Mucosa of gallbladder (tissue), 1 donor: ENCODE results near the gene PRKG1. TPM values are rescaled to one million over a fixed set of nuclear protein-coding genes. Genes with fewer than 3 reads are reported as not detected.
"Not testable (repeated sequence)": the region's sequence is repeated elsewhere in the genome, so short reads cannot be mapped to it uniquely, and the experiment has no call there.

Experiments
- DNase-seq: peaks from one replicate; pipeline ENCODE4 v3.0.0-alpha.2; 2020; ENCODE audit warnings: low spot score
- total RNA-seq: library from RNA; stranded (reverse); gene quantifications from one replicate; pipeline ENCODE4 v1.2.1, GENCODE V29; 2021
- donor health status: DM: no; HTN: no; CAD: no.

Gene PRKG1
- total RNA-seq, 1 donor from 2014 or later = 28.3 TPM

DNA sequence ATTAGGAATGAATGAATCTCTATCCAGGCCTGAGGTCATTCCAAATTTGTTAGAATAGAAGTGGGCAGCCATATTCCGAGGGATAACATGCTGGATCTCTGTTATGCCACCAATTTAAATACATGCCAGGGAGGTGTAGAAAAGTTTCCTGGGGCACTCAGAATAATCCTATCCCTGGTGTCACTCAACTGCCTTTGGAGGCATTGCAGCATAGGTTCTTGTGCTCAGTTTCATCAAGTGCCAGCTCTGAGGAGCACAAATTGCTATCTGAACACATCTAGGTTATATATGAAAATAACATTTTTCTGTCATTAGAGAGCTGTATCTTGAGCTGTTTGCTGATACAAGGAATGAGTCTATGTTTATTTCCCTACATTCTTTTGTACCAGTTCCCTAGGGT is 427.8 kb downstream of the PRKG1 start:
- DNase-seq = no peak

- no peak for DNase-seq
These were observed 429.1 kb downstream of the PRKG1 start for GRCh38 chr10:51503378-51503777.

DNA sequence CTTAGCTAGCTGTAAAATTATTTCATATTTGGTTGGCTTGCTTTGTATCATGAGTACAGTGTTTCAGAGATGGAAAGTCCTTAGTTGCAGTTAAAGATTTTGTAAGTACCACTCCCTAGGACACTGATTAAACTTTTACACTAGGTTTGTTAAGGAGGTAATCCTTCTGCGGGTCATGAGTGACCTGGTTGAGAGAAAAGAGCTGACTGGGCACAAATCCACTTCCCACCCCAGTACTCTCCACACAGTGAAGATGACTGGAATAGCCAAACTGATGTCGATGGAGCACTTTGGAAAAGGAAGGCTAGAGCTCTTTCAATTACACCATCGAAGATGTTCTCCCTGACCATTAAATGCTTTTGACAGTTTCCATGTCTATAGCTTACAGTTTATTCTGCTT is 433.2 kb downstream of the PRKG1 start:
- no peak for DNase-seq

GRCh38 chr10:51508156-51508555 is 433.9 kb downstream of the PRKG1 start:
- no peak for DNase-seq

DNA sequence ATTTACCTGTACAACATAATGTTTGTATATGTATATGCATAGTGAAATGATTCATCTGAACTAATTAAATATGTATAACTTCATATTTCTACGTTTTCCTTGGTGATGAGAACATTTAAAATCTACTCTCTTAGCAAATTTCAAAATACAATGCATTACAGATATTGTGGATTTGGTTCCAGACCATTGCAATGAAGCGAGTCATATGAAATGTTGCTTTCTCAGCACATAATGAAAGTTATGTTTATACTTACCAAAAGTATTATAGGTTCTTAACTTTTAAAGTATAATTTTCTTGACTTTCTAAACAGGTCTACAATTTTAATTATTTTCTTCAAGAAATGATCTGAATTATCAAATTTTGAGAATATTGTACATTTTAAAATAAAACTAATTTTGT is 435.9 kb downstream of the PRKG1 start:
- no peak for DNase-seq

DNA sequence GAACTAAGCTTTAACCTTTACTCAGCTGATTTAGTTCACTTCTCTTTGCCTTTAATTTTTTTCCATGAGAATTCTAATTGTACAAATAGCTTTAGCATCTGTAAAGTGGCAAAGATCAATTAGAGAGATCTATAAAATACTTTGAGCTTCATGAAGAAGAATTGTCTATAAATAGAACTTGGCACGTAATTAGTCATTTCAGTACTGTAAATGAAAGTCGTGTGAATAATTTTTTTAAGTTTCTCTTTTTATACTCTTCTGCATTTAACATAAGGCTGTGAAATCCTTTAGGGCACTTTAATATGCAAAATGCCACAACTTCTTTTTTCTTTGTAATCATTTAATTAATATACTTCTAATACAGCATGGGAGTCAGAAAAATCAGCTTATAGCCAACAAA is 447.3 kb downstream of the PRKG1 start:
- DNase-seq = no peak

DNA sequence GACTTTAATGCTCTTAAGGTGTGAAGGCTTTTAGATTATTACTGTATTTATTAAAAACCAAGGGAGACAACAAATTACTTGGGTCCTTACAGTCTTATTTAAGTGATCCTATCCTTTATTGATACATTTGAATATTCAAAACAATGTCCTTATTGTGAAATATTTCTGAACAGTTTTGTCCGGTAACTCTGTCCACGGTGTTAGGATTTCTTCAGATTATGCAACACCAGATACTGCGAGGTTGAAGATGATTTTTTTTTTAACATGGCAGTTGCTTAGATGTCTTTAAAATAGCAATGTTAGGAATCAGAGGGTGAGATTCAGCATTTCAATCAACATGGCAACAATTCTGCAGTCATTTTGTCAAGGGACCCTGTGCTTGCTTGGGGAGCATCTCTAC is 448.6 kb downstream of the PRKG1 start:
- DNase-seq = no peak

GRCh38 chr10:51523440-51523839 is 449.2 kb downstream of the PRKG1 start:
- DNase-seq = no peak

- DNase-seq = no peak
These were observed 449.8 kb downstream of the PRKG1 start for GRCh38 chr10:51524041-51524440.

- DNase-seq = no peak
These were observed 453.4 kb downstream of the PRKG1 start for GRCh38 chr10:51527522-51528219.

- DNase-seq = no peak
These were observed 454.2 kb downstream of the PRKG1 start for GRCh38 chr10:51528527-51528926.

DNA sequence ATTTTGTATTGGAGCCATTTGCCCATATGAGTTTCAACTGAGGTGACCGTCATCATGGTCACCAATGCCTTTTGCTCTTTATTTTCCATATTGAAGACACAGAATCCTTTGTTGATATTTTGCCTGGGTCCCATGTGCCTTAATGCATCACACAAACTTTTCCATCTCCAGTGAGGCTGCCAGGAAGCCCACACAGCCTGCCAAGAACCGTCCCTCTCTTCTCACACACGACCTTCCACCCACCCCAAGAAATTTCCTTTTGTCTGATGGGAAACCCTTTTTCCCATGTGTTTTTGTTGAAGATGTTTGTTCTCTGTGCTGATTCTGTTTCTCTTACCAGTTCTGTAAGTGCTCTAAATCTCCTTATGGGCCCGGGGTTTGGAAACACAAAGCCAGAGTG is 456.3 kb downstream of the PRKG1 start:
- no peak for DNase-seq

DNA sequence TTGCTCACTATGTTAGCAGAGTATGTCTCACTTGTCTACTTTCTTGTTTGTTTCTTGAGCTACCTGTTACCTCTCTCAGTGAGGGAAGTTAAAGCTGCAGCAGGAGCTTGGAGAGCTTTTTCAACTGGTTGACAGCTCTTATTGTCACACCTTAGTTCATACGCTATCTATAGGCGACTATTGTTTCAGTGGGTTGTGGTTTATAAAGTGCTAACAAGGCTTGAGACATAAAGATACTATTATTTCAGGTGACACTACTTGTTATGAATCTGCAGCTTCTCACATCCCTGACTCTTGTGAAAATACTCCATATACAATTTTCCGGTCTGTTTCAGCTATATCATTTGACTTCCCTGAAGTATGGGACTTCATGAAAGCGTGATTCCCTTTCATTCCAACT is 457.8 kb downstream of the PRKG1 start:
- DNase-seq = no peak

GRCh38 chr10:51542853-51543252 is 468.6 kb downstream of the PRKG1 start:
- DNase-seq = no peak

GRCh38 chr10:51544933-51545332 is 470.6 kb downstream of the PRKG1 start:
- DNase-seq = no peak

DNA sequence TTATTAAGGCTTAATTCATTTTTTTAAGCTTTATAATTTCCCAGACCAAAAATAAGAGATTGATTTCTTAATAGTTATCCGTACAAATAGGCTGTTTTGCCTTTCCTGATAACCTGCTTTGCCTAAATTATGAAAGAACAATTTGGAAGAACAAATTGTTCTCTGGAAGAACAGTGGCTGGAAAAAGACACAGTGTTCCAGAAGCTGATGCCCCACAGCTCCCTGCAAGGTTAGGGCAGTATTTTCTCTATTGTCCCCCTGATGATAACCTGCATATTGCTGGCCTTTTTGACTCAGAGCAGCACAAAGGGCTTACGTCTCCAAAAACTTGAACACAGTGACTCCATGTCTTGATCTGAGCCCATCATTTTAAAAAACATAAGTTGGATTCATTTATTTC is 473.7 kb downstream of the PRKG1 start:
- no peak for DNase-seq

DNA sequence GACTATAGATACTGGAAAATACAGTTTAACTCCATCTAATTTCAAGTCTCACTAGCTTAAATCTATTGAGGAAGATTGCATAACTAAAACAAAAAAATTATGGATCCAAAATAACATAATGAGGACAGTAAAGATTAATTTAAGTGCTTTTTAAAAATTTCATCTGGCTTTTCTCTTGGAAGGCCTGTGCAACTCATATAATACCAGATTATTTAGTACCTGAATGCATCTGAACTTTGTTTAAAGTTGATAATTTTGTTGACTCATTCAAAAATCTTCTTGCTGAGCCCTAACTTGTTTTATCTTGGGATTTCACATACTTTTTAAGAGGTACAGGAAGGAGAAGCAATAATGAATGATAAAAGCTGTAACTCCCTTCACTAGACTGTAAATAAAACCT is 478.6 kb downstream of the PRKG1 start:
- no peak for DNase-seq

DNA sequence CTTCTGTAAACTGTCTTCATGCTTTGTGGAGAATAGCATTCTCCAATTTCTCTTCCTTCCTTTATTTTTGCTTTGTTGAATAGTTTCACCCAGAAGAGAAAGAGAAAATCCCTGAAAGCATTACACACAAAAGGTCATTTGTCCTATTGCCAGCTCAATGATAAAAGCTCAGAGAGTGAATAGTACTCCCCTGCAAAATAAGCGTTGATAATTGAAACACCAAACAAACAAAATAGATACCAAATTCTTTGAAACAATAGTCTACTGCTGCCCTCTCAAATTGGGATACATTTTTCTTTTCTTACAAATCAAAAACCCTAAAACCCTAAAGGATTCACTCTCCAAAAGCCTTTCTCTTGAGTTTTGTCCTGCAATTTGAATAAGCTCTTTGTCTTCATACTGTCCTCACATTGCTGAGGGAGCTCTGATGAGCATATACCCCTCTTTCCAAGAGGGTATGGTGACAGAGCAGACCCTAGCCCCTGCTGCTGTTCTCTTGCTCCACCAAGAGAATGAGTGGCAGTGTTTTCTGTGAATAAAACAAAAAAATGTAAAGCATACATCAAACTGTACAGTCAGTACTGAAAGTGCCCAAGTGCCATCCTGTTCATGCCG is 490.7 kb downstream of the PRKG1 start:
- no peak for DNase-seq

DNA sequence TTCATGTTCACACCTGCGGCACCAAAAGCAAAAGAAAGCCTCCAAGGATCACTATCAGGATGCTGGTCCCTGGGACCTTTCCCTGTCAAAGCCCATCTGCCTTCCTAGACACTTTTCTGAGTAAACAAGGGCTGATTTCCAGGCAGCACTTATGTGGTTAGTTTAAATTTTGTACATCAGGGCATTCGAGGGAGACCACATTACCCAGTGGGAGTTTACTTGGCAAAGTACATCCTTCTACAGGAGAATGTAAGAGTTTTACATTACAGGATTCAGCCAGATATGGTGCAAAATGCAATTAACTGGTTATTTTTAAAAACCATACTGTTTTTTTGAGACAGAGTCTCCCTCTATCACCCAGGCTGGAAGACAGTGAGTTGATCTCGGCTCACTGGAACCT is 493.0 kb downstream of the PRKG1 start:
- no peak for DNase-seq

GRCh38 chr10:51569467-51569866 is 495.2 kb downstream of the PRKG1 start:
- DNase-seq = no peak

DNA sequence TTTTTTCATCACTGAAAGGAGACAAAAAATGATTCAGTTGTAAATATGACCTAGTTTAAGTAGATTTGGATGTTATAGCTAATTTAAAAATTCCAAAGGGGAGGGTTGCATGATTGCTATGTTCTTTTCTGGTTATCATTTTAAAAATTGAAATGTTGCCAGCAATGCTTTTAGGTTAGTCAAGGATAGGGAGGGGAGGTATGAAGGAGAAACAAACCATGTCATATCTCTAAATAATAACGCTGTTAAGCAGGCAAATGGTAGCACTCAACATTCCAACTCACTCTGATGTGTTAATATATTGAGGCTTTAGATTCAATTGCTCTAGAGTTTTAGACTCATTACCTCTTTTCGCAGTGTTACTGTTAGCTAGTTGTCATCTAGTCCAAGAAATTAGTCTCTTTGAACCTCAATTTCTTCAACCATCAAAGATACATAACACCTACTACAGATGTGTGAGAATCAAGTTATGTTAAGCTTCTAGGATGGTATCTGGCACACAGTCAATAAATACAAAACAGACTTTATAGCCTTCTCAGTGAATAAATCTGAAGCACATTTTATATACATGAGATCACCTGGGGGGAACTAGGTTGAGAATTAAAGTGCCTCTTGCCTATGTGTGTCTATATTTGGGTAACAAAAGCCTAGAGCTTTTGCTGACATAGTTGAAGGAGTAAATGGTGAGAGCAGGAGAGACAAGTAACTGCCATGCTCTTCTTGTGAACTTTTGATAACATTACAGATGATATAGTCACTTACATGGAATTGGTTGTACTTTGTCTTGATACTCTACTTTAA is 500.2 kb downstream of the PRKG1 start:
- DNase-seq = no peak

- DNase-seq = not testable (repeated sequence)
These were observed 506.9 kb downstream of the PRKG1 start for GRCh38 chr10:51581196-51581595.

DNA sequence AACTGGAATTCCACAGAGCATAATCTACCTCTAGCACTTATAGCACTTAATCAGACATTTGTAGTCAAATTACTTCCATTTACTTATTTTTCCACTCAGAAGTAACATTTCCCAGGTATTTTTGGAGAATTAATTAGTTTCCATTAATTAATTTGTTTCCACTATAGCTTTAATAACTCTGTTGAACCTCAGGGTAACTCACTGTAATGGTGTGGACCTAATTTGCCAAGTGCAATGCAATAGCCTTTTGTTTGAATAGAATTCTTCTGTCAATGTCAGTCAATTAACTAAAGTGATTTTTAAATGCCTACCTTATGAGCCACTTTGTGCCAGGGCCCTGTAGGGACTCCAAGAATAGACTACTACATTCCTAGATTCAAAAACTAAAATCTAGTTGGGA is 509.7 kb downstream of the PRKG1 start:
- DNase-seq = no peak
